Umbilical cord (tissue), 2 donors: ENCODE measurements around the gene RPS6KA2. TPM values are rescaled to one million over a fixed set of nuclear protein-coding genes. Genes with fewer than 3 reads are reported as not detected.

ENCODE experiments used
- DNase-seq: peaks from one replicate; pipeline ENCODE4 v3.0.0-alpha.2; 2015; ENCODE audit warnings: low spot score
- total RNA-seq: library from RNA; depleted of rRNA; stranded (reverse); fragments of >200 nt; gene quantifications from one replicate; pipeline ENCODE4 v1.2.3, GENCODE V29; 2014; ENCODE audit warnings: low replicate concordance; ENCODE audit not compliant: insufficient read depth

RPS6KA2 gene
- total RNA-seq, 1 donor from 2014 or later, result 10.1 TPM

DNA sequence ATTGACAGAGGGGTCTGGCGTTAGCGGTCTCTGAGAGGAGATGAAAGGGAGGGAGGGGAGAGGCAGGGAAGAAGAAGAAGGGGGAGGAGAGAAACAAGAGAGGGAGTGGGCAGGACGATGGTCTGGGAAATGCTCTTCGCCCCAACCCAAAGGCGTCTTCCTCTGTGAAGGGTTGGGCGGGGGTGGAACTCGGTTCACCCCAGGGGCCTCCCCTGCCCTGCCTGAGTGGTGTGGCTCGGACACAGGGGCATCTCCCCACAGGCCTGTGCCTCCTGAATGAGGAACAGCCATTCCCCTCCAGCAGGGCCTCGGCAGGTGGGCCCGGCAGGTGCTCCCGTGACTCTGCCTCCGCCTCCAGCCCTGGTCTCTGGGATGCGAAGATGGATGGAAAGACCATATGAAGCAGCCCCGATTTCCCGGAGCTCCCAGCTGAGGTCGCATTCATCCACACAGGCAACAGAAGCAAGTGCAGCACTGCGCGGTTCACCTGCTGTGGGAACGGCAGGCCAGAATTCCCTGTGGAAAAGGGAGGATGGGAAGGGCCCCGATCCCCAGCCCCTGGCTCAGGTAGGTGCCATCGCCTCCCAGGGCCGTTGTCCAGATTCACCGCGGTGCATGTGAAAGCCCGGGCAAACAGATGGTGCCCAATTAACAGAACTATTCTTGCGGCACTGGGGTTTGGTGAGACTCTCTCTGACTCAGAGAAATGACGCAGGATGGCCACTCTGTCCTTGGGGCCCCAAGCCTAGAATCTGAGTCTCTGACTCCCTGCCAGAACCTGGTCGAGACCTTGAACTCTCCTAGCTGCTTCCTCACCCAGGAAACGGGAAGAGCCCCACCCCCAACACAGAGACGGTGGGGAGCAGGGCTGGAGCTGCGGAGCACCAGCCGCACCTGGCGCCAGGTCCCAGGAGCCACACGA lies 29.4 kb upstream of the RPS6KA2 start:
- no peak for DNase-seq

DNA sequence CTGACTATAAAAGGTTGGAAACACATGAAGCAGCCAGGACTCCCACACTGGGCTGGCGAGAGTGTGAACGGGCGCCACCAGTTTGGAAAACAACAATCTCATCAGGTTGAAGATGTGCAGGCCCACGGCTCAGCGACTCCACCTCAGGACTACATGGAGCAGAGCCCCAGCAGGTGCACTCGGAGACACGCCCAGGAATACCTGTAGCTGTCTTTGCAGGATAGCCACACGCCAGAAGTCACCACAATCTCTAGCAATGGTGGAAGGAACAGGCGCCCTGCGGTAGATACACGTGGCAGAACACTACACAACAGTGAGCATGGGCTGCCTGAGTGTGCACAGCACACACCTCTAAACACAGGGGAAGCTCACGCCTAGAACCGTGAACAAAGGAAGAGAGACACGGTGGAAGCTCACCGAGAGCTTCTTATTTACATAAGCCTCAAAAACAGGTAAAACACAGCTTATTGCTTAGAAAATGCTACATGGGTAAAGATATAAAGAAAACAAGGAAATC lies 28.7 kb upstream of the RPS6KA2 start:
- no peak for DNase-seq

DNA sequence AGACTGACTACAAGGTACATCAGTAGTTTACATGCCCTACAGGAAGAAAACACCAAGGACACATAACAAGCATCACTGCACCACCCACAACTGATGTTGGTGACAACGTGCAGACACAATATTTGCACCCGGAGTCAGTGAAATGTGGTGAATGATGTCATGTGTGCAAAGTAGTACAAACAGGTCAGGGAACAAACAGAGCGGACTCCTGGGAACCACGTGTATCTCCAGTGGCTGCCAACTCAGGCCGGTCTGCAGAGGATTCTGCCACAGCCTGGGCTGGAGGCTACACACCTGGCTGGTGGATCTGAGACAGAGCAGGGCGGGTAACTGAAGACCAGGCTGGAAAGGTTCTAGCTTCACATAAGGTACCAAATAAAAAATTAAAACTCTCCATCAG lies 28.2 kb upstream of the RPS6KA2 start:
- DNase-seq, result no peak

DNA sequence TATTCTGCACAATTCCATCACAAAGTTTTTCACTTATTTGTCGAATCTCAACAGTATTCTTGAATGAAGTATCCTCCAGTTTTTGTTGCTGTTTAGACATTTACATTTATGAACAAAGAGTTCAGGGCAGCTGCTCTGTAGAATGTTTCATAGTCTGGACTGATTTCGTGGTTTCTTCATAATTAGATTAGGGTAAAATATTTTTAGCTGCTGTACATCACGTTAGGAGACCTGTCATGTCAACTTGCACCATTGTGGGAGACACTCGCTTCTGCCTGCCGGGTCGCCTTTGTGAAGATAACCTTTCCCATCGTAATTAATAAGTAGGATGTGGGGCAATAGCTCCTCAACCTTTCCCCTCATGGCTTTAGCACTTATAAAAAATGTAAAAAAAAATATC lies 27.5 kb upstream of the RPS6KA2 start:
- no peak for DNase-seq

DNA sequence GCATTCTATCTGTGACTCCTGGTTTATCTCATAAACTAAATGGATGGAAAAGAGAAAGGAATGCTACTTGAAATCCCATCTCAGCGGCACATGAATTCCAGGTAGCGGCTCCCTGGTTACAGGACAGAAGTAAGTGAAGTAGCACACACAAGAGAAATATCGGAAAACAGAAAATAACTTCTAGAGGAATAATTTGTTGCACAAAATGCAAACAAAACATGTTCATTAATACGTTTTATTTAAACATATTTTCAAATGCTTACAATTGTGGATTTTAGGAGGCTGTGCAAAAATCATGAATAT lies 26.5 kb upstream of the RPS6KA2 start:
- DNase-seq, result no peak

DNA sequence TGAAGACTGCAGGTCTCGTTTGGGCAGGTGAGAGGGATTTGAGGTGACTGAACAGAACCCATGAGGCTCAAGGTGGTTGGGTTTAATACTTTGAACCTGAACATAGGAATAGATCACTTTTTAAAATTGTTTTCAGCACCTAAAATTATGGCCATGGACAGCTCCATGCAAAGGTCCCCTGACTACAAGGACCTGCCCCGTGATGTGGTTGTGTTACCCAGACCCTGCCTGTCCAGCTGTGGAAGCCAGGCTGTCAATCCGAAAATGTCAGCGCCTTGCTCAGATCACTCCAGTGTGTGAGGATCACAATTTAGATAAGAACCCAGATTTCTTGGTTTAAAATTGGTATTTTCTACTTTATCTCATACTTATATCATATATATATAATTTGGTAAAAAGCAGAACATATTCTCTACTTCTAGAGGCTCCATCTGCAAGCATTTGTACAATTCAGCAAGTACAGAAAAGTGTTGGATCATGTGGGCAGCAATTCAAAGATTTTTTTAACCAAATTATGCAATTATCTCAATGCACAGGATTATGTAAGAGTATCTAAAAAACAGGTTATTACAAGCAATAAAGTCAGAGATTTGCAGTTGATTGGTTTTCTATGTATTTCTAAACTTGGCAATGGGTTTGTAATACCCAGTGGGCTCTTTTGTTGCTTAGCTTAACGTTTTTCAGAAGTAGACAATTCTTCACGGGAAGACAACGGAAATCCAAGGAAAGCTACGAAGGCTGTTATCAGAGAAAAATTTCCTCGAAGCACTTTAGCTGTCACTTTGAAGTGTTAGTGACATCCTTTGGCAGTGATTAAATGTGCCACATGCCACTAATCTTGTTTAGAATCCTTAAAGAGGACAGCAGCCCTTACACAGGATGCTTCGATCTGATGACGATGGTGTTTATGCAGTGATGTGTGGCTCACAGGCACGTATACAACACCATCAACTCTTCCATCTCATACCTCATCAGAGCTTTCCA lies 24.1 kb upstream of the RPS6KA2 start:
- DNase-seq, result no peak

DNA sequence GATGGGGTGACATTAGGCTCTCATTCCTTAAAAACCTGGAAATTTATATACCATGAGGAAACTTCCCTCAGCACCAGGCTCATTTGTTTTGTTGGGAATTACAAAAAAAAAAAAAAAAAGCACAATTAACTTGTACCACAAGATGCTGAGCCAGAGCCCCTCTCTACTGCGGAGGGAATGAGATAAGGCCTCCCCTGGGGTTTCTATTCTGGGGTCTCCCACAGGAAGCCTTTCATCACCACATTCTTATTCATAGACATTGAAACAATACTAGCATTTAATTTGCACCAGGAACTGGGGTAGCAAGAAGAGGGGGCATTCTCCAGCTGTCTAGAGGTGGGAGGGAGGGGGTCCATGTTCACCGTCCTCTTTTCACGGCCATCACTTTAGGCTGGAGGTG lies 23.0 kb upstream of the RPS6KA2 start:
- no peak for DNase-seq

DNA sequence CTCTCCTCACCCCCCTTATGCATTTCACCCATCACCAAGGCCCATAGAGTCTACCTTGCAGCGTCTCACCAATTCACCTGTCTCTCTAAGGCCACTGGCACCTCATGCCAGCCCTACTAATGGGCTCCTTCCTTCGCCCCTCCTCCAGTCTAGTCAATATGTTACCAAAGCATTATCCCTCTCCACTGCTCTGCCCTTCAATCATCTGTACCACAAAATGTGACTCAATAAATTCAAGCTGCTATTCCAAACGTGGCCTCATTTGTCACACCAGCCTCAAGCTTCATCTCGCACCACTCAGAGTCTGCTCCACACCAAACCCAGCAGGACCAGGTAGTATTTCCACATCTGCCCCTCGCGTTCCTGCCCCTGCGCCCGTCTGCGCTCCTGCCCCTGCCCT lies 21.8 kb upstream of the RPS6KA2 start:
- DNase-seq, result no peak

DNA sequence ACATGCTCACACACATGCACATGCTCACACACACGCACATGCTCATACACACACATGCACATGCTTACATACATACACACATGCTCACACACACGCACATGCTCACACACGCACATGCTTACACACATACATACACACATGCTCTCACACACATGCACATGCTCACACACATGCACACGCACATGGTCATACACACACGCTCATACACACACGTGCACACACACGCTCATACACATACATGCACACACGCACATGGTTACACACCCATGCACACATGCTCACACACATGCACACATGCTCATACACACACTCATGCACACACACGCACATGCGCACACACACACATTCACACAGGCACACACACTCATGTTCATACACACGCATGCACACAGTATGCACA lies 20.8 kb upstream of the RPS6KA2 start:
- no peak for DNase-seq

DNA sequence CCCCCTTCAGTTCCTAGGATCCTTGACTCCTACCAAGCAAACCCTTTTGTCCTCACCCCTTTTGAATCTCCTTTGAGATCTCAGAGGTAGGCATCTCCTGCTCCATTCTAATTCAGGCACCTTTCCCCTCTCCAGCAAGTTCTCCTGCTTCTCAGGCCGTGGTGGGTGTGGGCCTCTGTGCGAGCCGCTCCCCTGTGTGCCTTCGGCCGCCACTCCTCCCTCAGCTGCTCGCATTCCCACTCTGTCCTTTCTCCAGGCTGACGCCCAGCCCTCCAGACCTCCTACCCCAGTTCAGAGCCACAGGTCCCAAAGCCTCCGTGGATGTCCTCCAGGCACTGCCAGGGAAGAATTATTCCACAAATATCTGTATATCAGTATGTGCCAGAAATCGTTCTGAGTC lies 19.7 kb upstream of the RPS6KA2 start:
- no peak for DNase-seq

DNA sequence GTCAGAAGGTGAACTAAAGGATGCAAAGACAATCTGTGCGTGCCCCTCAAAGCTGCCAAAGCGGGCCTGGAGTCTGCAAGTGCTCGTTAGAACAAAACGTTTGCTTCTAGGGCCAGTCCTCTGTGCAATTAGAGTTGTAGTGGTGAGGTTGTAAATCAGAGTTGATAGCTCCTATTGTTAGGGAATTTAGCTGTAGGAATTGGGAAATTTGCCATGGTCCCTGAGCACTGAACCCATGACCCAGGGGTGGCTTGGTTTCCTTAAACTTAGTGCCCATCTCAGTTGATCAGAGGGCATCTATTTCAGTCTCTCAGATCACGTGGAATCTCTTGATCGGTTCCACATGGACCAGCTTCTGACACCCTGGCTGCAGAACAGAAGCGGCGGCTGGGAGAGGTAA lies 18.8 kb upstream of the RPS6KA2 start:
- no peak for DNase-seq

DNA sequence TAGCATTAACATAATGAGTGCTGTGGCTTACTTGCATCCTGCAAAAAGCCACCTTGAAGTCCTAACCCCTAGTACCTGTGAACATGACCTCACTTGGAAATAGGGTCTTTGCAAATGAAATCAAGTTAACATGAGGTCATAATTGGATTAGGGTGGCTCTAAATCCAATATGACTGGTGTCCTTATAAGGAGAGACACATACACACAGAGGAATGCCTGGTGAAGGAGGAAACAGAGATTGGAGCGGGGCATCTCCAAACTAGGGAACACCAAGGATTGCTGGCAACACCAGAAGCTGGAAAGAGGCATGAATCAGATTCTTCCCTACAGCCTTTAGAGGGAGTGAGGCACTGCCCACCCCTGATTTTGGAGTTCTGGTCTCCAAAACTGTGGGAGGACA lies 17.6 kb upstream of the RPS6KA2 start:
- DNase-seq, result no peak

DNA sequence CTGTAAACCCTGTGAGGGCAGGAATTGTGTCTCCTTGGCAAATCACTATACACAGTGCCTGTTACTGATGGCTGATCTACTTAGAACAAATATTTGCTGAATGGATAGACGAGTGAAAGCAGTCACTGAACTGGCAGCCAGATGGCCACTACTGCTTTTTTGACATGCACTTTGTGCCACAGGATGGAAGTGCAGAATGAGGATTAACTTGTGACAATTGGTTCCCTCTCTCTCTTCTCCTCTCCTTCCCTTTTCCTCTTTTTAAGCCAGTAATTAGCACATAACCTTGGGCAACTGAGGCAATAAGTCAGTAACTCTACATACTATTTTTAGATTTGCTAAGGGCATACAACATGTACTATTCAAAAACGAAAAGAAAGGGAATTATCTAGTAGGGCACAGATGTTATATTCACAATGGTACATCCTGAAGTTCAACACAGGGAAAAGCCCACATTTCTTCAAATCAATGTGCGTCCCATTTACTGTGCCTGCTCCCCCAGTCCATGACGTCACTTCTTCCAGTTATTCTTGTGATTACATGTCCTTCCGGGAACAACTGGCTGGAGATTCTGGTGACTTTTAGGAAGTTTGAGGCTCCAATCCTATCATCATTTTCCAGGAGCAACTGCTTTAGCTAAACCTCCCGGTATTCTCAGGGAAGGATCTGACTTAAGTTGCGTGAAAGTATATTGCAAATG lies 17.0 kb upstream of the RPS6KA2 start:
- DNase-seq, result no peak

DNA sequence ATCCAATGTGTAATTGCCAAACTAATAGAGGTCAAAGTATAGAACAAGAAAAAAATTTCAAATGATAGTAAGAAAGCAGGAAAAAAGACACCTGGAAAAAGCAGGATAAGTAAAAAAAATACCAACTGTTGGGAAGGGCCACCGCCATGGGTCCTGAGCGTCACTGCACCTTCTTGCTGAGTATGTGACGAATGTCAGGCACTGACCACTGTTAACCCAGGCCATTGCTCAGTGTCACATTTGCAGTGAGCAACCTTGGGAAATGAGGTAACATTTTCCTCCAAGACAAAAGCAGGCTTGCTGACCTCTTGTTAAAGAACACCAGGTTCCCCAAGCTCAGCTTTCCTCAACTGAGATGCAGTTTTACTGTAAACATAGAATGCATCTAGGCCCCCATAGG lies 15.6 kb upstream of the RPS6KA2 start:
- DNase-seq, result no peak

DNA sequence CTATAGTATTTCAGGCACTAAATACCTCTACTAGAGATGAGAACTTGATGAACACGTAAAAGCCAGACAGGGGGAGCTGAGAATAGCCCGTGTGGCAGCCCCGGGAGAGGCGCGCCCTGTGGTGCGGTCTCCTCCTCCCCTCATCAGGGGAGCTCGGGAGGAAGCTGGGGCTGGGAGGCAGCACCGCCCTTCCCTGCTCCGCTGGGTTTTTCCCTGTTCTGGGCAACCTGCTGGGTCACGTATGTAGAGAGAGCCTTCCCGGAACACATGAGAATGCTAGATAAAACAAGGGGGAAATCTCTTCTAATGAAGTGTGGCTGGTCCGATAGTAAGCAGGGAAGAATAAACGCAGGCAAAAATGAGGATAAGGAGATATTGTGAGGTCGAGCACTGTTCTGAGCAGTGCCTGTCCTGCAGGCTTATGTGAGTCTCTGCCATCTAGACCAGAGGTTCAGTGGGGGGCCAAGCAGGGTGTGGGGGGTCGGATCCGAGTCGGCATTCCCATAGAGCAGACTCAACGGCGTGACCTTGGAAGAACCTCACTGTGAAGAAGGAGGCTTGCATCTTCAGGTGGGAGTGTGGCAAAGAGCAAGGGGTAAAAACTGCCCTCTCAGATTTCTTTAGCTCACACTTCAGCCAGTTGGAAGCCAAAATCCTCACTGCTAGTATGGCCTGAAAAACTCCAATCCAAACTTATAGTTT lies 13.4 kb upstream of the RPS6KA2 start:
- DNase-seq, result peak; percentile 48

DNA sequence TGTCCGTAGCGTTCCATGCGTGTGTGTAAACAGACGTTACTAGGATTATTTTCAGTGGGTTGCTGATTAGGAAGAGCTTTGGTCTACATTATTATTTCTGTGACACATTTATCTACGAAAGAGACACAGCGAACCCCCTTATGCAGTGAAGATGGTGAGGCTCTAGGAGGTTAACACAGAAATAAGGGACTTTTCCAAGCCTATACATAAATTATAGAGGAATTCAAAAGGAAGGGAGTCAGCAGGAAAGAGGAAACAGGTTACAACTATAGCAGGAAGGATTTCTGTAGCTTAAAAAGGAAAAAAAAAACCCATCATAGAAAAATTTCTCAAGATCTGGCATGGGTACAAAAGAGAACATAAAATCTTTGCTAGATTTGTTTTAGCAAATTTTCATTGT lies 12.9 kb upstream of the RPS6KA2 start:
- DNase-seq, result no peak

DNA sequence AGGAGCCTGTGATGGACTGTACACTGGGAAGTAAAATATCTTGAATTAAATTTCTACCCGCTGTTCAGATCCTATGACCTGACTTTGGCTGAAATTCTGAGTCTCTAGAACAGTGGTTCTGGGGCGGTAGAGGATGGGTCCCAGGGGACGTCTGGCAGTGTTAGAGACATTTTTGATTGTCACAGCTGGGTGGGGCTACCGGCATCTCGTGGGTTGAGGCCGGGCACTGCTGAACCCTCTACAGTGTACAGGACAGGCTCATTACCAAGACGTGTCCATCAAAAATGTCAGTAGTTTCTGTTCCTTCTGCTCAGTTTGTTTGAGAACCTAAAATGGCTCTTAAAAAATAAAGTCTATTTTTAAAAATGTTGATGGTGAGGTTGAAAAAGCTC lies 11.5 kb upstream of the RPS6KA2 start:
- no peak for DNase-seq

DNA sequence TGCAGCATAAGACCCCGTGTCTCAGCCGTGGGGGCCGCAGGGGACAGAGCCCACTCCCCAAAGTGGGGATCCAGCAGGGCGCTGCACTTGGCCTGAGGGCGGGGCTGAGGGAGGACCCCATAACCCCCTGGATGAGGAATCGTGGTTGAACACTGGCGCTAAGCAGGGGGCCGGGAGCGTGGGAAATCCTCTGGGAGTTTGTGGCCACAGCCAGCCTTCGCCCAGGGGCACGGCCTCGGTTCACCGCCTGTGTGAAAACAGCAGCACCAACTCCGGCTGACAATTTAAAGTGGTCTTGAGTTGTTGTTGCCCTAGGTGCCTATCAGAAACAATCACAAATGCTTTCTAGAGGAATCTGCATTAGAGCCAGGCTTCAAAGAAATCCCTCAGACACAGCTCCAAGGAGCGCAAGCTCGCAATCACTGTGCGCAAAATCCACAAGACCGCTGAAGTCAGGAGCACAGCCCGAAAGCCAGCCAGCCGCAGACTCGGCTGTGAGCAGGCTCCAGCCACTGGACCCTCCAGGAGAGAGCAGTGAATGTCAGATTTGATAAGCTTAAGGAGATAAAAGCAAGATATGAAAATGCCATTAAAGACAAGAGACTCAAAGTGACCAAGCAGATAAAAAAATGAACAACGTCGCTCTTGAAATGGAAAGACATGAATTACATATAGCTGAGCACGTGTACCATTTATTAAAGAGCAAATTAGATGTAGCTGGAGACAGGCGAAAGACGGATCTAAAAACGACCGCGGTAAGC lies 10.9 kb upstream of the RPS6KA2 start:
- no peak for DNase-seq

DNA sequence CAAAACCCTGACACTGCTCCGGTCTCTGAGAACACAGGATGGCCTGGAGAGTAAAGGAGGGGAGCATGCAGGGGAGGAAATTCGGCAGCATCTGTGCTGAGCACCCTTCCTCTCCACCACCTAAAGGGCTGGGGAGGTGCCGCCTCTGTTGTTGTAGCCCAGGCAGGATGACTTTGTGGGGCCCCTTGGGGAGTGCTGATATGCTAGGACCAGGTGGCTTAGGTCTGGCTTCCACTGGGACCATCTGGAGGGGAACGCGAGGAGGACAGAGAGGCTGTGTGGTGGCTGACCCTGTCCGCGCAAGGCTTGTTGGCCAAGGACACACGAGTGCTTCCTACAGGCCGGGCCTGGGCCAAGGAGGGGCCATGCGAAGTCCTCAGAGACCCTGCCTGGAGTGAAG lies 9.9 kb upstream of the RPS6KA2 start:
- no peak for DNase-seq

DNA sequence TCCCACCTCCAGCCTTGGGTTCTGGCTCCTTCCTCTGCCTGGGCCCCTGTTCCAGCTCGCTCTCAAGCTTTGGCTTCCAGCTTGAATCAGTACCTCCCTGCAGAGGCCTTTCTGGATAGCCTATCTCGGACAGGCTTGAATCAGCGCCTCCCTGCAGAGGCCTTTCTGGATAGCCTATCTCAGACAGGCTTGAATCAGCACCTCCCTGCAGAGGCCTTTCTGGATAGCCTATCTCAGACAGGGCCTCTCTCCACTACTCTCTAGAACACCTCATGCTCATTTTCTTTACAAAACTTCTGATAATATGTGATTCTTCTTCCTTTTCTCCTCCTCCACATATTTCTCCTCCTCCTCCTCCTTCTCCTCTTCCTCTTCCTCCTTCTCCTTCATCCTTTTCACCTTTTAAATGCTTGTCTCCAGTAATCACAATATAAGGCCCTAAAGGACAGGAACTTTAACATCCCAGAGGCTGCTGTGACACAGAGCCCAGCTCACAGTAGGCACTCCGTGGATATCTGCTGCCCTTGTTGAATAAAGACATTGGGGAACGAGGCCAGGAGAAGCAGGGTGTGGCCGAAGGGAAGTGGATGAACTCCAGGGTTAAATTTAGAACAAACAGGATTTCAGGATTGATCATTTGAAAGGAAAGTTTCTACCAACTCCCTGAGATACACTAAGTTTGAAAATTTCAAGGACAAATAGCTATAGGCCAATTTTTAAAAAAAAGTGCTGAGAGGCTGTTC lies 9.3 kb upstream of the RPS6KA2 start:
- no peak for DNase-seq
